Activated T-cell treated with anti-CD3 and anti-CD28 coated beads, Interleukin-2, amount 50 U/mL, for 72 hours (primary cell): ENCODE measurements around the gene METTL26. TPM values are rescaled to one million over a fixed set of nuclear protein-coding genes. Genes with fewer than 3 reads are reported as not detected.

Source experiments
- total RNA-seq, 2 donors: library from RNA; stranded (reverse); gene quantifications; one replicate each; pipeline ENCODE4 v1.2.3, GENCODE V29; 2022

The METTL26 gene
- total RNA-seq, 2 donors from 2014 or later = 55.4 to 57.4 TPM

Other genes with a start within 250 kb of the METTL26 start
- gene NME4, start 239.1 kb downstream of the METTL26 start, total RNA-seq = 10 to 100 TPM; 24.6 to 27.6 TPM
- gene DECR2, start 234.4 kb downstream of the METTL26 start, total RNA-seq = 10 to 100 TPM in 1 of 2 donors, 1 to 10 TPM in 1; 7.5 to 10.6 TPM
- 10 to 100 TPM; 39.7 to 40.5 TPM for gene RAB11FIP3, start 210.7 kb downstream of the METTL26 start, total RNA-seq
- 10 to 100 TPM; 46.6 to 58.5 TPM for gene CAPN15, start 108.6 kb downstream of the METTL26 start, total RNA-seq
- gene PRR35, start 75.9 kb downstream of the METTL26 start, total RNA-seq = under 1 TPM in 1 of 2 donors, not detected in 1; 0.10 TPM
- gene NHLRC4, start 69.3 kb downstream of the METTL26 start, total RNA-seq = 1 to 10 TPM; 1.4 TPM
- 10 to 100 TPM; 18.2 to 22.4 TPM for gene PIGQ, start 66.3 kb downstream of the METTL26 start, total RNA-seq
- 10 to 100 TPM; 15.0 to 15.3 TPM for gene RAB40C, start 46.2 kb downstream of the METTL26 start, total RNA-seq
- gene WFIKKN1, start 5.3 kb downstream of the METTL26 start, total RNA-seq = under 1 TPM; 0.49 to 0.72 TPM
- 10 to 100 TPM; 27.9 to 34.4 TPM for gene MCRIP2, start 5.5 kb upstream of the METTL26 start, total RNA-seq
- 10 to 100 TPM; 40.3 to 47.7 TPM for gene WDR90, start 13.1 kb upstream of the METTL26 start, total RNA-seq
- gene RHOT2, start 31.8 kb upstream of the METTL26 start, total RNA-seq = 100 to 1,000 TPM; 110 to 115 TPM
- 1 to 10 TPM; 3.5 to 5.8 TPM for gene RHBDL1, start 39.4 kb upstream of the METTL26 start, total RNA-seq
- 10 to 100 TPM; 53.6 to 70.4 TPM for gene STUB1, start 44.1 kb upstream of the METTL26 start, total RNA-seq
- gene JMJD8, start 48.0 kb upstream of the METTL26 start, total RNA-seq = 10 to 100 TPM; 15.7 to 20.7 TPM
- 10 to 100 TPM; 20.5 to 22.9 TPM for gene WDR24, start 54.1 kb upstream of the METTL26 start, total RNA-seq
- gene FBXL16, start 69.5 kb upstream of the METTL26 start, total RNA-seq = 1 to 10 TPM; 8.8 TPM
- 10 to 100 TPM; 11.1 to 11.7 TPM for gene METRN, start 78.8 kb upstream of the METTL26 start, total RNA-seq
- gene ANTKMT, start 84.8 kb upstream of the METTL26 start, total RNA-seq = 10 to 100 TPM; 36.4 to 36.9 TPM
- gene CCDC78, start 90.1 kb upstream of the METTL26 start, total RNA-seq = 1 to 10 TPM; 3.0 to 3.9 TPM
- gene HAGHL, start 90.8 kb upstream of the METTL26 start, total RNA-seq = 10 to 100 TPM; 11.4 to 17.6 TPM
- gene CIAO3, start 104.7 kb upstream of the METTL26 start, total RNA-seq = 10 to 100 TPM; 38.0 to 40.6 TPM
- gene MSLN, start 124.4 kb upstream of the METTL26 start, total RNA-seq = not detected
- 10 to 100 TPM; 14.0 to 22.7 TPM for gene RPUSD1, start 152.1 kb upstream of the METTL26 start, total RNA-seq
- gene CHTF18, start 152.3 kb upstream of the METTL26 start, total RNA-seq = 10 to 100 TPM; 74.5 to 97.8 TPM
- gene GNG13, start 164.4 kb upstream of the METTL26 start, total RNA-seq = not detected